T-helper 1 cell treated with Interleukin-12 subunit alpha and Interleukin-12 subunit beta and Interleukin-4 antibody, amounts not matched to agents 30 μg/mL and 1 μg/mL, for 36 hours (primary cell): ENCODE data around the gene EHD2.
"Not testable (repeated sequence)": the region's sequence is repeated elsewhere in the genome, so short reads cannot be mapped to it uniquely, and the experiment has no call there.

Source experiments
- H3K27ac Mint-ChIP-seq: one replicate; pipeline ENCODE4 v1.8.0; 2021; ENCODE audit warnings: mild to moderate bottlenecking, mixed read lengths
- H3K27me3 Mint-ChIP-seq: one replicate; pipeline ENCODE4 v1.8.0; 2021; ENCODE audit warnings: low read depth, mixed read lengths
- H3K36me3 Mint-ChIP-seq: one replicate; pipeline ENCODE4 v1.8.0; 2021; ENCODE audit warnings: low read depth, mixed read lengths
- H3K4me1 Mint-ChIP-seq: one replicate; pipeline ENCODE4 v1.8.0; 2021; ENCODE audit warnings: low read depth, mixed read lengths
- H3K4me3 Mint-ChIP-seq: one replicate; pipeline ENCODE4 v1.8.0; 2021; ENCODE audit warnings: mild to moderate bottlenecking, moderate library complexity, mixed read lengths
- H3K9me3 Mint-ChIP-seq: one replicate; pipeline ENCODE4 v1.8.0; 2021; ENCODE audit warnings: mixed read lengths

Gene EHD2

GRCh38 chr19:47777245-47778048, 64.2 kb downstream of the EHD2 start:
- peaks cover 21% of the 10 kb centered on the region for H3K4me1 Mint-ChIP-seq
- H3K27me3 Mint-ChIP-seq, H3K9me3 Mint-ChIP-seq: not testable (repeated sequence)
- H3K36me3 Mint-ChIP-seq, result peaks cover 12% of the 10 kb centered on the region
- H3K27ac Mint-ChIP-seq, result peak overlapping the region; percentile 92
- peak overlapping the region; percentile 97 for H3K4me3 Mint-ChIP-seq

GRCh38 chr19:47778049-47778953, 65.1 kb downstream of the EHD2 start, which contains the start of gene SELENOW:
Gene SELENOW, plus strand, starts transcription at chr19:47778703. Its CDS starts 83 bp downstream, at chr19:47778786.
- Mint-ChIP-seq H3K27me3 (no peaks in the 10 kb centered on the region), H3K4me3 (peak within 1 kb of the TSS; percentile 97), H3K4me1 (peaks cover 21% of the 10 kb centered on the region), H3K9me3 (no peaks in the 10 kb centered on the region), H3K27ac (peak within 1 kb of the TSS; percentile 92), H3K36me3 (peaks cover 14% of the 10 kb centered on the region)

- Mint-ChIP-seq H3K9me3 (no peaks in the 10 kb centered on the region), H3K4me1 (peaks cover 23% of the 10 kb centered on the region), H3K4me3 (peak overlapping the region; percentile 97), H3K27me3 (no peaks in the 10 kb centered on the region), H3K27ac (peak overlapping the region; percentile 92), H3K36me3 (peaks cover 17% of the 10 kb centered on the region)
These were observed 65.7 kb downstream of the EHD2 start for GRCh38 chr19:47778954-47779351.

- Mint-ChIP-seq H3K27ac (peak overlapping the region; percentile 92), H3K36me3 (peaks cover 23% of the 10 kb centered on the region), H3K27me3 (no peaks in the 10 kb centered on the region), H3K4me3 (peak overlapping the region; percentile 97), H3K4me1 (peaks cover 23% of the 10 kb centered on the region), H3K9me3 (no peaks in the 10 kb centered on the region)
These were observed 66.4 kb downstream of the EHD2 start for GRCh38 chr19:47779524-47780214.

GRCh38 chr19:47780215-47780551, 67.0 kb downstream of the EHD2 start:
- Mint-ChIP-seq H3K36me3 (peaks cover 23% of the 10 kb centered on the region), H3K27ac (peak overlapping the region; percentile 74), H3K27me3 (no peaks in the 10 kb centered on the region)

GRCh38 chr19:47781590-47782262, 68.5 kb downstream of the EHD2 start:
- no peak overlapping the region for H3K4me3 Mint-ChIP-seq
- no peaks in the 10 kb centered on the region for H3K9me3 Mint-ChIP-seq
- H3K36me3 Mint-ChIP-seq, result peaks cover 25% of the 10 kb centered on the region
- H3K27me3 Mint-ChIP-seq, result no peaks in the 10 kb centered on the region
- peak overlapping the region; percentile 52 for H3K27ac Mint-ChIP-seq
- H3K4me1 Mint-ChIP-seq, result peaks cover 23% of the 10 kb centered on the region

More at GRCh38 chr19:47780215-47780551, 67.0 kb downstream of the EHD2 start:
- no peaks in the 10 kb centered on the region for H3K9me3 Mint-ChIP-seq
- peak overlapping the region; percentile 97 for H3K4me3 Mint-ChIP-seq
- H3K4me1 Mint-ChIP-seq, result peaks cover 23% of the 10 kb centered on the region

GRCh38 chr19:47786566-47786965, 73.3 kb downstream of the EHD2 start:
- peaks cover 4% of the 10 kb centered on the region for H3K4me1 Mint-ChIP-seq
- no peak overlapping the region for H3K4me3 Mint-ChIP-seq
- no peaks in the 10 kb centered on the region for H3K27me3 Mint-ChIP-seq
- peaks cover 20% of the 10 kb centered on the region for H3K36me3 Mint-ChIP-seq
- no peaks in the 10 kb centered on the region for H3K9me3 Mint-ChIP-seq
- H3K27ac Mint-ChIP-seq, result no peak overlapping the region

- H3K9me3 Mint-ChIP-seq, H3K27ac Mint-ChIP-seq, H3K4me1 Mint-ChIP-seq, H3K27me3 Mint-ChIP-seq, H3K4me3 Mint-ChIP-seq: not testable (repeated sequence)
- H3K36me3 Mint-ChIP-seq, result peaks cover 14% of the 10 kb centered on the region
These were observed 74.1 kb downstream of the EHD2 start for GRCh38 chr19:47787307-47787706.

- not testable (repeated sequence) for H3K4me3 Mint-ChIP-seq, H3K36me3 Mint-ChIP-seq, H3K27ac Mint-ChIP-seq, H3K4me1 Mint-ChIP-seq, H3K27me3 Mint-ChIP-seq, H3K9me3 Mint-ChIP-seq
These were observed 76.6 kb downstream of the EHD2 start for GRCh38 chr19:47789811-47790210.

GRCh38 chr19:47790398-47790814, 77.2 kb downstream of the EHD2 start:
- Mint-ChIP-seq H3K27me3 (no peaks in the 10 kb centered on the region), H3K4me1 (peaks cover 1% of the 10 kb centered on the region), H3K36me3 (peaks cover 1% of the 10 kb centered on the region), H3K9me3 (peaks cover 3% of the 10 kb centered on the region), H3K27ac (no peak overlapping the region), H3K4me3 (no peak overlapping the region)

GRCh38 chr19:47792616-47793015, 79.4 kb downstream of the EHD2 start:
- no peaks in the 10 kb centered on the region for H3K36me3 Mint-ChIP-seq
- peaks cover 1% of the 10 kb centered on the region for H3K4me1 Mint-ChIP-seq
- H3K9me3 Mint-ChIP-seq, result peaks cover 3% of the 10 kb centered on the region
- no peaks in the 10 kb centered on the region for H3K27me3 Mint-ChIP-seq
- H3K4me3 Mint-ChIP-seq, result no peak overlapping the region
- H3K27ac Mint-ChIP-seq, result no peak overlapping the region
